GM06990 (cell line): ENCODE results near the gene MEIOSIN.
A peak's percentile ranks its signal among the peaks of the same experiment; 100 is the strongest.

Experiments
- DNase-seq: peaks from one replicate; pipeline ENCODE4 v3.0.0-alpha.2; 2011; ENCODE audit not compliant: insufficient read length; ENCODE audit errors: extremely low read depth
- H3K27me3 ChIP-seq: replicated peaks from 2 replicates; pipeline ENCODE4 v1.6.0; 2011; ENCODE audit warnings: low read length; ENCODE audit not compliant: control insufficient read depth, insufficient read depth
- H3K36me3 ChIP-seq: 2 replicates; pipeline ENCODE4 v1.5.1; 2011; ENCODE audit warnings: low read length; ENCODE audit not compliant: control insufficient read depth, insufficient read depth
- H3K4me3 ChIP-seq: replicated peaks from 2 replicates; pipeline ENCODE4 v1.5.1; 2011; ENCODE audit warnings: low read depth, mild to moderate bottlenecking, control low read depth, low read length
- CTCF ChIP-seq: IDR thresholded peaks from 2 replicates; pipeline ENCODE4 v1.5.1; 2011; ENCODE audit warnings: low read length, control low read depth, mild to moderate bottlenecking, inconsistent platforms; ENCODE audit not compliant: insufficient read depth, poor library complexity, severe bottlenecking

MEIOSIN gene

GRCh38 chr19:45804140-45804958 is 71.1 kb downstream of the MEIOSIN start:
- peak; percentile 9 for DNase-seq
- Histone ChIP-seq H3K27me3 (no peaks in the 10 kb centered on the region), H3K4me3 (no peak overlapping the region), H3K36me3 (no peaks in the 10 kb centered on the region)
- TF ChIP-seq CTCF: no peak

DNA sequence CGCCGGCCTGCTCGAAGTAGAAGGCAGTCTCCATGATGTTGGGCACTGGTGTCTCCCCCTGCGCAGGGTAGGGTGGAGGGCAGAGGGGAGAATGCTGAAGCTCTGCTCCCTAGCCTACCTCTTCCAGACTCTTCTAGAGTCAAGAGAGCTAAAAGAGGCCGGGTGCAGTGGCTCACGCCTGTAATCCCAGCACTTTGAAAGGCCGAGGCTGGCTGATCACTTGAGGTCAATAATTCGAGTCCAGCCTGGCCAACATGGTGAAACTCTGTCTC is 71.7 kb downstream of the MEIOSIN start:
- no peak for DNase-seq
- H3K27me3 ChIP-seq: no peaks in the 10 kb centered on the region
- no peak for TF ChIP-seq CTCF
- H3K36me3 ChIP-seq: no peaks in the 10 kb centered on the region
- no peak overlapping the region for H3K4me3 ChIP-seq

DNA sequence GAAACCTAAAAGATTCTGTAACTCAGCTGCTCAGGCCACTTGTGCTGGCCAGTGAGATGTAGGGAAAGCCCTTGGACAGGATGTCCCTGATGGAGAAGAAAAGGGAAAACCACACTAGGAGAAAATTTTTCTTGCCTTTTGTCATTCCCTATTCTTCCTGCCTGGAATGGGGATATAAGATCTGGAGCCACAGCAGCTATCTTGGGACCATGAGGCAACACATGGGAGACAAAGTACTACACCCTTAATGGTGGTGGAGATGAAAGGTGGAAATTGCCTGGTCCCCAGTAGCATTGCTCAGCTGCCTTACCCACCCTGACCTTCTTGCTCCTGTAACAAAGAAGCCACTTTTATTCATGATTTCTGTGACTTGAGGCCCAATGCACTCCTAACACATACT is 72.5 kb downstream of the MEIOSIN start:
- DNase-seq: no peak
- no peaks in the 10 kb centered on the region for H3K27me3 ChIP-seq
- TF ChIP-seq CTCF: no peak
- H3K4me3 ChIP-seq: no peak overlapping the region
- H3K36me3 ChIP-seq: no peaks in the 10 kb centered on the region

- peaks cover 5% of the 10 kb centered on the region for H3K36me3 ChIP-seq
- TF ChIP-seq CTCF: no peak
- no peaks in the 10 kb centered on the region for H3K27me3 ChIP-seq
- DNase-seq: peak; percentile 67
- H3K4me3 ChIP-seq: no peak overlapping the region
Observed at GRCh38 chr19:45809643-45810159, 76.5 kb downstream of the MEIOSIN start.

DNA sequence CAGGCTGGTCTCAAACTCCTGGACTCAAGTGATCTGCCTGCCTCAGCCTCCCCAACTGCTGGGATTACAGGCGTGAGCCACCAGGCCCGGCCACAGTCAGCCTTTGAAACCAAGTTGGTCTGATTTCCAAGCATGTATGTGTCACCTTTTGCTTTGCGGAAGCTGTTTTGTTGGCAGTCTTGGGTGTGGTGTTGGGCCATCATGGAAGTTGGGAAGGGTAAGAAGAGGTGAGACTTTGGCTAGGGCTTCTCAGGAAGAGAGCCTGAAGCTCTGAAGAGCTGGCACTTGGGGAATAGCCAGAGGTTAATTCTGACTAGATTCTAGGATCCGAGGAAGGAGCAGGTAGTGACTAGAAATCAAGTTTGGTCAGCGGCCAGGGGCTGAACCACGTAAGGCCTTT is 79.1 kb downstream of the MEIOSIN start:
- no peaks in the 10 kb centered on the region for H3K27me3 ChIP-seq
- H3K36me3 ChIP-seq: peaks cover 8% of the 10 kb centered on the region
- DNase-seq: no peak
- TF ChIP-seq CTCF: no peak
- no peak overlapping the region for H3K4me3 ChIP-seq
